ENCODE data around the gene KIAA1328.
A peak's percentile ranks its signal among the peaks of the same experiment; 100 is the strongest.
"Not testable (repeated sequence)": the region's sequence is repeated elsewhere in the genome, so short reads cannot be mapped to it uniquely, and the experiment has no call there.

KIAA1328 gene
- total RNA-seq = 11.5 to 20.6 reads per million in 2 donors

GRCh38 chr18:36828630-36829361 lies at the start of gene KIAA1328, which contains the start of gene TPGS2:
Gene KIAA1328 (plus strand): TSS chr18:36829127. CDS start chr18:36829139, 12 bp downstream.
Gene TPGS2 (minus strand): TSS chr18:36829002. CDS start chr18:36828767, 235 bp downstream.
- DNase-seq = peak; percentile 76 to 97 (median 86)

- DNase-seq = no peak
These were observed 48.2 kb upstream of the KIAA1328 start for GRCh38 chr18:36780748-36781147.

- no peak for DNase-seq
These were observed 46.2 kb upstream of the KIAA1328 start for GRCh38 chr18:36782710-36783109.

- no peak for DNase-seq
These were observed 45.1 kb upstream of the KIAA1328 start for GRCh38 chr18:36783792-36784191.

GRCh38 chr18:36786686-36787085 lies 42.2 kb upstream of the KIAA1328 start:
- no peak for DNase-seq

- DNase-seq = no peak
These were observed 36.2 kb upstream of the KIAA1328 start for GRCh38 chr18:36792634-36793283.

GRCh38 chr18:36798738-36799473 lies 30.0 kb upstream of the KIAA1328 start:
- no peak for DNase-seq

- no peak for DNase-seq
These were observed 23.8 kb upstream of the KIAA1328 start for GRCh38 chr18:36805105-36805504.

- no peak for DNase-seq
These were observed 20.2 kb upstream of the KIAA1328 start for GRCh38 chr18:36808681-36809080.

- DNase-seq = peak in 3 of 5 experiments; percentile 11 to 76 (median 29)
These were observed 19.1 kb upstream of the KIAA1328 start for GRCh38 chr18:36809590-36810381.

GRCh38 chr18:36811430-36811829 lies 17.5 kb upstream of the KIAA1328 start:
- DNase-seq = no peak

GRCh38 chr18:36811955-36812354 lies 17.0 kb upstream of the KIAA1328 start:
- DNase-seq = no peak

- no peak for DNase-seq
These were observed 16.2 kb upstream of the KIAA1328 start for GRCh38 chr18:36812678-36813077.

- DNase-seq = peak in 1 of 5 experiments; percentile 16
These were observed 15.7 kb upstream of the KIAA1328 start for GRCh38 chr18:36813101-36813775.

GRCh38 chr18:36813824-36814223 lies 15.1 kb upstream of the KIAA1328 start:
- DNase-seq = peak in 1 of 5 experiments; percentile 11

GRCh38 chr18:36814994-36815393 lies 13.9 kb upstream of the KIAA1328 start:
- no peak for DNase-seq

- not testable (repeated sequence) for DNase-seq
These were observed 12.8 kb upstream of the KIAA1328 start for GRCh38 chr18:36816096-36816495.

- no peak for DNase-seq
These were observed 11.9 kb upstream of the KIAA1328 start for GRCh38 chr18:36817039-36817438.

- DNase-seq = no peak
These were observed 10.3 kb upstream of the KIAA1328 start for GRCh38 chr18:36818652-36819051.

GRCh38 chr18:36819621-36820020 lies 9.3 kb upstream of the KIAA1328 start:
- DNase-seq = no peak

GRCh38 chr18:36821681-36822080 lies 7.2 kb upstream of the KIAA1328 start:
- no peak for DNase-seq

- no peak for DNase-seq
These were observed 3.4 kb upstream of the KIAA1328 start for GRCh38 chr18:36825526-36825925.
